ENCODE results near the gene KRT6A.

Gene KRT6A

DNA sequence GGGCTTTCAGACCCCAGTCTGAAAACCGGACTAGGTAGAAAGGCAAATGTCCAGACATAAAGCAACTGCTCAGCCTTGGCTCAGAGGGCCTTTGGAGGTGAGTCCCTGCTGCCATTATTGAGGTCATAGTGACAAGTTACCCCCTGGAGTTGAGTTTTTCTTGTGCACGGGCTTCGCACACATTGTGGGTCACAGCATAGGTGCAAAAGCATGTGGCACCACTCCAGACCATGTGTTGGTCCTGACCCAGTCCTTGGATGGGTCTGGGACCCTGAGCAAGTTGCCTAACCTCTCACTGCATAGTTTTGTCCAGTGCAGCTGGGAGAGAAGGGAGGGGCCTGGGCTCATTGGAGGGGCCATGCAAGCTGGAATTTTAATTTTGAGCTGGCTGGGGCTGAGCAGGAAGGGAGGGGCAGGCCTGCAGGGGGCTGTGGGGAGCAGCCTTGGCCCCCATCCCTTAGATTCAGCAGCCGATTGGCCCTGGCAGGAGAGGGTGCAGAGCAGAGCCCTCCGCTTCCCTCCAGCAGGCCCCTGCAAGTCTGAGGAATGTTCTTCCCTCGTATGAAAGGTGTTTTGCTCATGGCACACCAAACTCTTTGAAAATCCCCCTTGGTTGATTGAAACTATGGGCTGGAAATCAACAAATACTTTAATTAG is 31.3 kb upstream of the KRT6A start:
- no peak for DNase-seq (ENCODE audit: low spot score)

DNA sequence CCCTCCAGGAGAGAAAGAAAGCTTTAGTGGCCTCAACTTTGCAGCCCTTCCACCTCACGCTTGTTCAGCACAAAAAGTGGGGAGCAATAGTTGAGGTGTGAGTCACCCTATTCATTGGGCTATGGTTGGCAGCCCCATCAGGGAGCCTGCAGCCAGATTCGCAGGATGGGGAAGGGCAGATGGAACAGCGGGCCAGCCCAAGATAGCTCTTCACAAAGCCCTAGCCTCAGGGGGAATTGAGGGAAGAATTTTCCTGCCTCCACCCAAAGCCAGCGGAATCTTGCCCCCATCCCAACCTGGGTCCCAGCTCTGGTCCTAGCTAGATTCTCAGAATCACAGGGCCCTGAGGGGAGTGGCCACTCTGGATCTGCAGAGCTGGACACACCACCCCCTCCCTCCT is 30.8 kb upstream of the KRT6A start:
- no peak for DNase-seq (ENCODE audit: low spot score)

DNA sequence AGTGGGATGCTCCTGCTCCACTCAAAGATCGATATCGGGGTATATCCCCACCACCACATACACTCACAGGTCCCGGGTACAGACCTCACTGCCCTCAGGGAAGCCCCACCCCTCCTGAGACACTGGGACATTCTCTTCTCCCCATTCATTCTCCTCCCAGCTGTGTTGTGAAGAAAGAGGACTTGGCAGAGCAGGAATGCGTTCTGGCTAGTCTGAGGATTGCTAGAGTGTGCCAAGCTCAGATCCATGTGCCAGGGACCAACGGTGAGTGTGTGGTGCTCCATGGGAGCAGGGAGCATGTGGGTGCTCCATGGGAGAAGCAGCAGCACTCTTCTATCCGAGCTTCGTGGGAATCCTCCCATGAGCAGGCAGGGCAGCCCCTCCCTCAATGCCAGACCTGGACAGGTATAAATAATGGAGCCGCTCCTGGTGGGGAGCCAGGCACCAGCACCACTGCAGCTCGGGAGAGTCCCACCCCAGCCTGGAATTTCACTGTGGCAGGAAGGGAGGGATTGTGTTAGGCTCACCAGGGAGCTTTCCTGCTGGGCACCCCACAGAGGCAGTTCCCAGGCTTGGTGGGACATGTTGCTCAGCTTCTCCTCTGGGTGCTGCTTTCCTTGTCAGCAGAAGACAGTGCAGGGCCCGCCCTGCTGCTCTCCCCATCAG is 29.4 kb upstream of the KRT6A start:
- peak; percentile 49 for DNase-seq (ENCODE audit: low spot score)

GRCh38 chr12:52521568-52522266 is 28.7 kb upstream of the KRT6A start:
- no peak for DNase-seq (ENCODE audit: low spot score)

DNA sequence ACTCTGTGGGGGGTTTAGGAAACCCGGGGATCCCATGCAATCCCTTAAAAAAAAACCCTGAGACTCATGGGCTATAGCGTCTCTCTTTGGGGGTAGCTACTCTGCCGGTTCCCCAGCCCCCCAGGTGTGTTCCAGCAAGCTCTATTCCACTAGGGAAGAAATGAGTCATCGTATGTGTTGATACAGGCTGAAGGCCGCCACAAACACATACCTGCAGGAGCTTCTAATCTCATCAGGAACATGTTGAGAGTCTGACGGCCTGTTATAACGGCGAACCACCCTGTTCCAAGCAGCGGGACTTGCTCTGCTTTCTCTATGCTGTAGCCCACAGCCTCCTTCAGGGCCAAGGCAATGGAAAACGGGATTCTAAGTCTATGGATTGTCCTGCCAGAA is 28.1 kb upstream of the KRT6A start:
- DNase-seq (ENCODE audit: low spot score) = no peak

GRCh38 chr12:52519826-52520662 is 27.0 kb upstream of the KRT6A start, which contains the start of gene KRT5:
KRT5 (minus strand) TSS chr12:52520394; CDS start chr12:52520296, 98 bp downstream.
- no peak for DNase-seq (ENCODE audit: low spot score)

GRCh38 chr12:52519387-52519703 is 26.3 kb upstream of the KRT6A start:
- DNase-seq (ENCODE audit: low spot score) = no peak

DNA sequence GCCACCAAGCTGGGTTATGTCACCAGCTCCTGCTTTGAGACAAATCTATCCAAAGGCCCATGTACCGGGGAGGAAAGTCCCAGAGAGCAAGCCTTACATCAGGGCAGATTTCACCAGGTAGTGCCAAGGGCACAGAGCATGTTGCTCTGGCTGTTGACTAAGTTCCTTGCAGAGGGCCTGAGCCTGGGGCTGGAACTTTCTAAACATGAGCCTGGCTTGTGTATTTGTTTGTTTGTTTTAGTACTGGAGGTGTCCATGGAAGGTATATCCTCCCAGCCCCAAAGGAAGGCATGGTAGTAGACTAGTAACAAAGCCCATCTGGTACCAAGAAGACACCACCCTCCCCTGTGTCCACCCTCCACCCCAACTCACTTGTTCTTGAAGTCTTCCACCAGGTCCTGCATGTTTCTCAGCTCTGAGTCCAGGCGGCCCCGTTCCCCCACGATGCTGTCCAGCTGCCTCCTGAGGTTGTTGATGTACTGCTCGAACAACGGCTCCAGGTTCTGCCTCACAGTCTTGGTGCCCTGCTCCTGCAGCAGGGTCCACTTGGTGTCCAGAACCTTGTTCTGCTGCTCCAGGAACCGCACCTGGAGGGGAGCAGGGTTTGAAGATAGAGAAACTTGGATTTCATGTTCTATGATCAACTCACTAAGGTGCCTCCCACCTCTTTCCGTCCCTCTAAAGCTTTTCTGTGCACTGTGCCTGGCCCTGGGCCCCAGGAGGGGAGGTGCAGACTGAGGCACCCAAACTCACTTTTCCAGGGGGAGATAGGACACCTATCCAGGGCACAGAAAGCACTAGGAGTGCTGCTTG is 25.7 kb upstream of the KRT6A start:
- DNase-seq (ENCODE audit: low spot score) = no peak

DNA sequence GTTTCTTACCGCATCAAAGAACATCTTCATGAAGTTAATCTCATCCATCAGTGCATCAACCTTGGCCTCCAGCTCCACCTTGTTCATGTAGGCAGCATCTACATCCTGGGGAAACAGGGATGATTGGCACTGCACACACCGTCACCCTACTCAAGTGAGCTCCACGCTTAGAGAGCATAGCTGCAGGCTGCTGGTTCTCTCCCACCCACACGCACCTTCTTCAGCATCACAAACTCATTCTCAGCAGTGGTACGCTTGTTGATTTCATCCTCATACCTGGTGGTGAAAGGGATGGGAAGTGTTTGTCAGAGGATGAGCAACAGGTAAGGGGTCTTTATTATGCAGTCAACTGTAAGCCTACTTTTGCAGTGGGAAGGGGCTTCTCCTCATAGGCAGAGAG is 24.8 kb upstream of the KRT6A start:
- DNase-seq (ENCODE audit: low spot score) = no peak

DNA sequence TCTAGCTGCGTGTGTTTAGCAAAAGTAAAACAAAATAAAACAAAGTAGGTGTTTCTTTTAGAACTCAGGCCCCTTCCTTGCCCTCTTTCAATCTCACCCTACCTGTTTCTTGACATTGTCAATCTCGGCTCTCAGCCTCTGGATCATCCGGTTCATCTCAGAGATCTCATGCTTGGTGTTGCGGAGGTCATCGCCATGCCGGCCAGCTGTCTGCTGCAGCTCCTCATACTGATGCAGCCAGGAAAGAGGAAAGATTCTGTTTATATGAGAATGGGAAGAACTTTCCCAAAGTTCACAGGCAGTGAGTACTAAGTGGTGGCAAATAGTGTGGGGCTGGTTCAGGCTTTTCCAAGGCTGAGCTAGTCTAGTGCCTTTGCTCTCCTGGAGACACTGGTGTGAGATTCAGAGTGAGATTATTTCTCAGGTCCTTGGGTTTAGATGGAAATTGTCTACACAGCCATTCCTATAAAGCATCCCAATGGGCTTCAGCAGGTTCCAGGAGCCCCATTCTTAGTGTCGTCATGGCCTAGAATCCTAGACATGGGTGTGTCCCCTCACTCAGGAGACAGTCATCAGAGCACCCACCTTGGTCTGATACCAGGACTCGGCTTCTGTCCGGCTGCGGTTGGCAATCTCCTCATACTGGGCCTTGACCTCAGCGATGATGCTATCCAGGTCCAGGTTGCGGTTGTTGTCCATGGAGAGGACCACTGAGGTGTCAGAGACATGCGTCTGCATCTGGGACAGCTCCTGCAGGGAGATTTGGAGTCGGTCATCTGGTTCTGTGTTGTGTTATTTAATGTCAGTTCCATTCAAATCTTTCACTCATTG is 24.2 kb upstream of the KRT6A start:
- DNase-seq (ENCODE audit: low spot score) = no peak

- DNase-seq (ENCODE audit: low spot score) = no peak
These were observed 23.1 kb upstream of the KRT6A start for GRCh38 chr12:52515927-52516831.

DNA sequence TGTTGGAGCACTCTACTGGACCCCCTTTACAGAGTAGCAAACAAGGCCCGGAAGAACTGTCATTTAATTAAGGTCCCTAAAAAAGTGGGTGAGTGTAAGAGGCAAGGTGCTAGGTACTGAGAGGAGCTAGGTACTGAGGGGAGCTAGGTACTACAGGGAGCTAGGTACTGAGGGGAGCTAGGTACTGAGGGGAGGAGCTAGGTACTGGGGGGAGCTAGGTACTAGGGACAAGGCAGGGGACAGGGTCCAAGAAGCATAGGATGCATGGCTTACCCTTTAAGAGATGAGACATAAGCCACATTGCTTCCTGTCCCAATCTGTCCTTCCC is 22.2 kb upstream of the KRT6A start:
- no peak for DNase-seq (ENCODE audit: low spot score)

- no peak for DNase-seq (ENCODE audit: low spot score)
These were observed 21.6 kb upstream of the KRT6A start for GRCh38 chr12:52514471-52515318.

- DNase-seq (ENCODE audit: low spot score) = no peak
These were observed 20.7 kb upstream of the KRT6A start for GRCh38 chr12:52513736-52514135.

- no peak for DNase-seq (ENCODE audit: low spot score)
These were observed 15.2 kb upstream of the KRT6A start for GRCh38 chr12:52508211-52508610.

- peak; percentile 75 for DNase-seq (ENCODE audit: low spot score)
These were observed 14.0 kb upstream of the KRT6A start for GRCh38 chr12:52506858-52507715.

DNA sequence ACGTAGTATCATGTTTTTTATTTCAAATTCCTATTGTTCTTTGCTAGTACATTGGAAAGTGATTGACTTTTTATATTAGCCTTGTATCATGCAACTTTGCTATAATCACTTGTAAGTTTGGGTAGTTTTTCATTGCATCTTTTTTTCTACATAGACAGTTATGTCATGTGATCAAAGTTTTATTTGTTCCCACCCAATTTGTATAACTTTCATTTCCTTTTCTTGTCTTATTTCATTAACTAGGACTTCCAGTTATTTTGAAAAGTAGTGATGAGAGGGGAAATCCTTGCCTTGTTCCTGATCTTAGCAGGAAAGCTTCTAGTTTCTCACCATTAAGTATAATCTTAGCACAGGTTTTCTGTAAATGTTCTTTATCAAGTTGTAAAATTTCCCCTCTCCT is 9.8 kb upstream of the KRT6A start:
- no peak for DNase-seq (ENCODE audit: low spot score)

GRCh38 chr12:52501490-52501889 is 8.4 kb upstream of the KRT6A start:
- DNase-seq (ENCODE audit: low spot score) = no peak
